BLaER1 treated with 17β-estradiol and CSF1 and Interleukin-3, amounts not matched to agents 10 nM and 100 nM (cell line): ENCODE results near the gene GRK5.
A peak's percentile ranks its signal among the peaks of the same experiment; 100 is the strongest.

ENCODE experiments used
- H3K27ac ChIP-seq, 11 experiments: shearing (Covaris generic); formaldehyde crosslinking; 2 replicates each; pipeline ENCODE4 v1.8.1; 2022
- H3K27me3 ChIP-seq, 11 experiments: shearing (Covaris generic); formaldehyde crosslinking; 2 replicates each; pipeline ENCODE4 v1.8.1; 2022
- H3K36me3 ChIP-seq, 11 experiments: shearing (Covaris generic); formaldehyde crosslinking; 2 replicates each; pipeline ENCODE4 v1.8.1; 2022
- H3K4me1 ChIP-seq, 10 experiments: shearing (Covaris generic); formaldehyde crosslinking; 2 replicates each; pipeline ENCODE4 v1.8.1; 2022
- H3K4me2 ChIP-seq, 11 experiments: shearing (Covaris generic); formaldehyde crosslinking; 2 replicates each; pipeline ENCODE4 v1.8.1; 2022
- H3K4me3 ChIP-seq, 10 experiments: shearing (Covaris generic); formaldehyde crosslinking; 2 replicates each; pipeline ENCODE4 v1.8.1; 2022
- H3K9ac ChIP-seq, 11 experiments: shearing (Covaris generic); formaldehyde crosslinking; 2 replicates each; pipeline ENCODE4 v1.8.1; 2022
- H3K9me3 ChIP-seq, 11 experiments: shearing (Covaris generic); formaldehyde crosslinking; replicated peaks in 1 of 11; 2 replicates each; pipeline ENCODE4 v1.8.1; 2022
- H4K20me1 ChIP-seq, 11 experiments: shearing (Covaris generic); formaldehyde crosslinking; 2 replicates each; pipeline ENCODE4 v1.8.1; 2022
- Cebpa-rat ChIP-seq, 11 experiments: shearing (Covaris generic); IDR thresholded peaks; 2 replicates each; pipeline ENCODE4 v1.8.1; 2022

Gene GRK5

GRCh38 chr10:119333146-119333792 lies 125.9 kb downstream of the GRK5 start:
- Histone ChIP-seq H4K20me1 (peaks cover 0 to 8% (median 0%) of the 10 kb centered on the region in 11 experiments; a peak in 2 of 22 replicates), H3K4me3 (no peak overlapping the region), H3K36me3 (no peaks in the 10 kb centered on the region), H3K27ac (no peak overlapping the region), H3K9ac (no peak overlapping the region), H3K9me3 (no peaks in the 10 kb centered on the region), H3K27me3 (no peaks in the 10 kb centered on the region), H3K4me1 (peaks cover 0 to 21% (median 14%) of the 10 kb centered on the region in 10 experiments; a peak in 13 of 20 replicates), H3K4me2 (peak overlapping the region in 5 of 11 experiments; percentile 2 to 28 (median 9); a peak in 4 of 22 replicates)
- TF ChIP-seq Cebpa-rat (IDR thresholded peaks at IDR 0.05): no peak

- H3K4me2 ChIP-seq: no peak overlapping the region
- no peak overlapping the region for H3K27ac ChIP-seq
- H3K36me3 ChIP-seq: no peaks in the 10 kb centered on the region
- peaks cover 0 to 20% (median 15%) of the 10 kb centered on the region in 10 experiments; a peak in 11 of 20 replicates for H3K4me1 ChIP-seq
- no peaks in the 10 kb centered on the region for H3K9me3 ChIP-seq
- H4K20me1 ChIP-seq: peaks cover 0 to 8% (median 0%) of the 10 kb centered on the region in 11 experiments; a peak in 2 of 22 replicates
- H3K9ac ChIP-seq: no peak overlapping the region
- no peaks in the 10 kb centered on the region for H3K27me3 ChIP-seq
- TF ChIP-seq Cebpa-rat (IDR thresholded peaks at IDR 0.05): no peak
- no peak overlapping the region for H3K4me3 ChIP-seq
These were observed 128.4 kb downstream of the GRK5 start for GRCh38 chr10:119335671-119336353.

- no peak for TF ChIP-seq Cebpa-rat (IDR thresholded peaks at IDR 0.05)
- Histone ChIP-seq H3K27me3 (no peaks in the 10 kb centered on the region), H3K27ac (no peak overlapping the region), H3K4me1 (peaks cover 0 to 20% (median 15%) of the 10 kb centered on the region in 10 experiments; a peak in 11 of 20 replicates), H3K4me3 (no peak overlapping the region), H3K9ac (no peak overlapping the region), H3K9me3 (no peaks in the 10 kb centered on the region), H4K20me1 (peaks cover 0 to 8% (median 0%) of the 10 kb centered on the region in 11 experiments; a peak in 1 of 22 replicates), H3K36me3 (no peaks in the 10 kb centered on the region), H3K4me2 (no peak overlapping the region)
These were observed 129.2 kb downstream of the GRK5 start for GRCh38 chr10:119336599-119336998.

- Histone ChIP-seq H3K4me3 (no peak overlapping the region), H3K4me1 (peaks cover 0 to 20% (median 15%) of the 10 kb centered on the region in 10 experiments; a peak in 11 of 20 replicates)
- no peak for TF ChIP-seq Cebpa-rat (IDR thresholded peaks at IDR 0.05)
These were observed 129.9 kb downstream of the GRK5 start for GRCh38 chr10:119337223-119337622.

GRCh38 chr10:119337796-119338432 lies 130.5 kb downstream of the GRK5 start:
- Histone ChIP-seq H3K4me1 (peaks cover 0 to 20% (median 15%) of the 10 kb centered on the region in 10 experiments; a peak in 11 of 20 replicates), H3K27me3 (no peaks in the 10 kb centered on the region), H3K36me3 (no peaks in the 10 kb centered on the region), H3K27ac (no peak overlapping the region), H4K20me1 (peaks cover 0 to 8% (median 0%) of the 10 kb centered on the region in 11 experiments; a peak in 2 of 22 replicates), H3K9me3 (no peaks in the 10 kb centered on the region), H3K4me2 (peak overlapping the region in 8 of 11 experiments; percentile 1 to 47 (median 38); a peak in 8 of 22 replicates), H3K4me3 (no peak overlapping the region), H3K9ac (no peak overlapping the region)
- TF ChIP-seq Cebpa-rat (IDR thresholded peaks at IDR 0.05): no peak

More at GRCh38 chr10:119337223-119337622, 129.9 kb downstream of the GRK5 start:
- H3K27me3 ChIP-seq: no peaks in the 10 kb centered on the region
- no peaks in the 10 kb centered on the region for H3K36me3 ChIP-seq
- no peak overlapping the region for H3K4me2 ChIP-seq
- H3K9me3 ChIP-seq: no peaks in the 10 kb centered on the region
- H4K20me1 ChIP-seq: peaks cover 0 to 8% (median 0%) of the 10 kb centered on the region in 11 experiments; a peak in 2 of 22 replicates
- no peak overlapping the region for H3K9ac ChIP-seq
- no peak overlapping the region for H3K27ac ChIP-seq

- Histone ChIP-seq H3K36me3 (no peaks in the 10 kb centered on the region), H3K27me3 (no peaks in the 10 kb centered on the region), H3K4me3 (no peak overlapping the region), H3K9me3 (no peaks in the 10 kb centered on the region), H3K4me1 (peaks cover 0 to 14% (median 6%) of the 10 kb centered on the region in 10 experiments; a peak in 10 of 20 replicates), H3K9ac (no peak overlapping the region), H3K4me2 (no peak overlapping the region), H4K20me1 (peaks cover 0 to under 1% (median 0%) of the 10 kb centered on the region in 11 experiments; a peak in 1 of 22 replicates), H3K27ac (no peak overlapping the region)
- TF ChIP-seq Cebpa-rat (IDR thresholded peaks at IDR 0.05): no peak
These were observed 131.7 kb downstream of the GRK5 start for GRCh38 chr10:119339109-119339508.

GRCh38 chr10:119340893-119341458 lies 133.6 kb downstream of the GRK5 start:
- Histone ChIP-seq H3K9me3 (no peaks in the 10 kb centered on the region), H3K4me3 (no peak overlapping the region), H3K9ac (no peak overlapping the region), H3K4me2 (no peak overlapping the region; a peak in 1 of 22 replicates), H3K4me1 (peaks cover 2 to 28% (median 17%) of the 10 kb centered on the region in 10 experiments; a peak in 17 of 20 replicates), H3K36me3 (no peaks in the 10 kb centered on the region), H3K27me3 (no peaks in the 10 kb centered on the region), H4K20me1 (no peaks in the 10 kb centered on the region; a peak in 1 of 22 replicates), H3K27ac (no peak overlapping the region)
- TF ChIP-seq Cebpa-rat (IDR thresholded peaks at IDR 0.05): no peak

- H3K4me2 ChIP-seq: no peak overlapping the region; a peak in 1 of 22 replicates
- no peaks in the 10 kb centered on the region for H3K9me3 ChIP-seq
- no peak for TF ChIP-seq Cebpa-rat (IDR thresholded peaks at IDR 0.05)
- no peaks in the 10 kb centered on the region for H3K27me3 ChIP-seq
- H3K4me3 ChIP-seq: no peak overlapping the region
- no peaks in the 10 kb centered on the region; a peak in 1 of 22 replicates for H4K20me1 ChIP-seq
- no peak overlapping the region for H3K9ac ChIP-seq
- no peaks in the 10 kb centered on the region for H3K36me3 ChIP-seq
- H3K27ac ChIP-seq: no peak overlapping the region
- H3K4me1 ChIP-seq: peaks cover 9 to 35% (median 24%) of the 10 kb centered on the region in 10 experiments; a peak in 17 of 20 replicates
These were observed 134.3 kb downstream of the GRK5 start for GRCh38 chr10:119341459-119342301.
